OCI-LY7 (cell line): ENCODE results near the gene RSPRY1.

Experiments
- EZH2phosphoT487 ChIP-seq: fragments of 200-600 bp; sonication (generic); IDR thresholded peaks from 2 replicates; pipeline ENCODE4 v1.6.1; 2018; ENCODE audit warnings: low read depth, borderline replicate concordance, mild to moderate bottlenecking, mixed run types, antibody characterized with exemption, low read length, moderate library complexity, mixed read lengths
- TF ChIP-seq, protein P1 (sequence below): fragments of 200-600 bp; sonication (generic); conservative IDR thresholded peaks from 2 replicates; pipeline ENCODE4 v1.5.1; 2014; ENCODE audit warnings: mild to moderate bottlenecking, antibody characterized with exemption, low read length, moderate library complexity, mixed read lengths

- TF ChIP-seq, protein P1, sequence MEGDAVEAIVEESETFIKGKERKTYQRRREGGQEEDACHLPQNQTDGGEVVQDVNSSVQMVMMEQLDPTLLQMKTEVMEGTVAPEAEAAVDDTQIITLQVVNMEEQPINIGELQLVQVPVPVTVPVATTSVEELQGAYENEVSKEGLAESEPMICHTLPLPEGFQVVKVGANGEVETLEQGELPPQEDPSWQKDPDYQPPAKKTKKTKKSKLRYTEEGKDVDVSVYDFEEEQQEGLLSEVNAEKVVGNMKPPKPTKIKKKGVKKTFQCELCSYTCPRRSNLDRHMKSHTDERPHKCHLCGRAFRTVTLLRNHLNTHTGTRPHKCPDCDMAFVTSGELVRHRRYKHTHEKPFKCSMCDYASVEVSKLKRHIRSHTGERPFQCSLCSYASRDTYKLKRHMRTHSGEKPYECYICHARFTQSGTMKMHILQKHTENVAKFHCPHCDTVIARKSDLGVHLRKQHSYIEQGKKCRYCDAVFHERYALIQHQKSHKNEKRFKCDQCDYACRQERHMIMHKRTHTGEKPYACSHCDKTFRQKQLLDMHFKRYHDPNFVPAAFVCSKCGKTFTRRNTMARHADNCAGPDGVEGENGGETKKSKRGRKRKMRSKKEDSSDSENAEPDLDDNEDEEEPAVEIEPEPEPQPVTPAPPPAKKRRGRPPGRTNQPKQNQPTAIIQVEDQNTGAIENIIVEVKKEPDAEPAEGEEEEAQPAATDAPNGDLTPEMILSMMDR = no peak
- TF ChIP-seq EZH2phosphoT487 = no peak
Observed at GRCh38 chr16:57172721-57173290, 13.3 kb upstream of the RSPRY1 start.
